ENCODE results near the gene CDH4. TPM values are rescaled to one million over a fixed set of nuclear protein-coding genes. Genes with fewer than 3 reads are reported as not detected.

CDH4 gene
- total and polyA plus RNA-seq, 9 of the 15 experiments (the other 6 are each of a cell fraction or from before 2014, with no cell fraction given) = 0.04 TPM; not detected in 8

DNA sequence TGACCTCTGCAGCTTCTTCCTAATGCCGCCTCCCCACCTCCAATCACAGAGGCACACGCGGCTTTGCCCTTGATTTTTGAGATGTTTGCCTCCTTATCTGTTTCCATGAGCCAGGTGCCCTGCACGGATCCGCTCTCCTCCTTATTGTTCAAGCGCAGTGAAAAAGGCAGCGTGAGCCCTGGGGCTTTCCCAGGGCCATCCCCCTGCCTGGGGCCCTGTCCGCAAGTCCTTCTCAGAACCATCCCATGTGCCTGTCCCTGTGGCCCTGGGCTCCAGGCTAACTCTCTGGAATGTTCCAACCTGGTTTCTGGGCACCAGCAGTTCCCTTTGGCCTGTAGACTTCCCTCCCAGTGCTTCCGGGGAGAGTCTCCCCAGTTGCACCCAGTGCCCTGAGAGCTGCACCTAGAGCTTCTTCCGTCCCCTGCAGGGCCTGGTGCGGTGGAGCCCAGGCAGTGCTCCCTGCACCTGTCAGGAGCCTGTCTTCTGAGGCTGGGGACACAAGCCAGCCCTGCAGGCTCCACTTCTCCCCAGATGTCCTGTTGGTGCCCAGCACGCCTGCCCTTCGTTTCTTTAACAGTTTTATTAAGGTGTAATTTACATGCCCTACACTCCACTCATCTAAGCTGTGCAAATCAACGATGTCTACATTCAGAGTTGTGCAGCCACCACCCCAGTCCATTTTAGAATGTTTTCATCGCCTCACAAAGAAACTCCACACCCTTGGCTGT, 330.3 kb downstream of the CDH4 start:
- H3K9me1 ChIP-seq (ENCODE audit: control insufficient read depth, insufficient read depth, low read length) = no peaks in the 10 kb centered on the region
- H3K4me3 ChIP-seq = no peak overlapping the region
- H3K4me1 ChIP-seq (replicated peaks in 1 of 2; ENCODE audit: control insufficient read depth in 2 of 2, insufficient read depth in 2 of 2, low read length in 2 of 2) = peaks cover 0 to 5% of the 10 kb centered on the region in 2 experiments; a peak in 1 of 5 replicates
- H2AFZ ChIP-seq (ENCODE audit: low read depth, low read length) = no peak overlapping the region
- DNase-seq (ENCODE audit: extremely low read depth in 1 of 4, low spot score in 3 of 4) (no peak), ATAC-seq (no peak), FAIRE-seq (no peak)
- no peak overlapping the region for H3K4me2 ChIP-seq (ENCODE audit: insufficient read depth, low read length)
- no peaks in the 10 kb centered on the region for H3K9me3 ChIP-seq (replicated peaks; ENCODE audit: control insufficient read depth, insufficient read depth, low read depth, low read length)
- no TSS peak for BruUV-seq (replicated peaks)
- no peaks in the 10 kb centered on the region for H4K20me1 ChIP-seq (replicated peaks; ENCODE audit: control insufficient read depth, insufficient read depth, low read length)
- POLR2A ChIA-PET = interaction anchor here (0.6 to 1.1 kb wide), 2 partner anchors 17 to 212 kb away, joined by 3 read pairs; no protein-coding TSS in a partner anchor
- 1% methylated on average over 14 of the region's 15 CpGs for WGBS (ENCODE audit: insufficient coverage, low coverage, missing lambda C conversion rate)
- H3K27ac ChIP-seq (ENCODE audit: extremely low read depth, low read depth, low read length) = no peak overlapping the region
- no peaks in the 10 kb centered on the region for H3K36me3 ChIP-seq (ENCODE audit: control insufficient read depth, insufficient read depth, low read length)
- CTCF ChIA-PET (ENCODE audit: low intra/inter-chr PET ratio) = no interaction called here
- H3K27me3 ChIP-seq (ENCODE audit: control insufficient read depth in 2 of 2, insufficient read depth in 2 of 2, low read length in 2 of 2) = peaks cover 6 to 29% of the 10 kb centered on the region in 2 experiments; a peak in 3 of 5 replicates
- H3K9ac ChIP-seq (ENCODE audit: insufficient read depth in 1 of 2, low read depth in 2 of 2, low read length in 2 of 2) = no peak overlapping the region; a peak in 1 of 4 replicates
- TF ChIP-seq EHMT2 (IDR thresholded peaks at IDR 0.05) = no peak
- TF ChIP-seq KAT2B (IDR thresholded peaks at IDR 0.05; ENCODE audit: low read depth, low read length) = no peak
- no peak for TF ChIP-seq POLR2AphosphoS2 (IDR thresholded peaks at IDR 0.05; ENCODE audit: low read length)
- no peaks in the 10 kb centered on the region for H3K79me2 ChIP-seq (ENCODE audit: control insufficient read depth, insufficient read depth, low read length)
- in situ Hi-C loops (cut with MboI) (no loop called here), intact Hi-C loops (cut with micrococcal nuclease) (no loop called here)

DNA sequence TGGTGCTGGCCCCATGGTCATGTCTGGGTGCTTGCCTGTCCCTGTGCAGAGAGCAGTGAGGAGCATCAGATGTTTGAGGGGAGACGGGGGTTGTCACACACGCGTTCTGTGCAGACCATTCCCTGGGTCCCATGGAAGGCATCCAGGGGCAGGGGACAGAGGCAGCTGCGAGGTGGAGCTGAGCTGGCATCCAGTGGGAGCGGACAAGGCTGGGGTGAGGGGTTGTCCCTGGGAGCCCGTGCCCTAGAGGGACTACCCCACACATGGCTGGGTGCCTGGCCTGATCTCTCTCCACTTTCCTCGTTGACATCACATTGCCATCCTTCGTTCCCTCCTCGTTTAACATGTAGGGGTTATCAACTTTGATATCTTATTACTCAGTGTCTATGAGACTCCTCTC, 331.3 kb downstream of the CDH4 start:
- peaks cover 6 to 37% of the 10 kb centered on the region in 2 experiments; a peak in 3 of 5 replicates for H3K27me3 ChIP-seq (ENCODE audit: control insufficient read depth in 2 of 2, insufficient read depth in 2 of 2, low read length in 2 of 2)

More for the DNA sequence above, 331.3 kb downstream of the CDH4 start:
- H3K9me1 ChIP-seq (ENCODE audit: control insufficient read depth, insufficient read depth, low read length) = no peaks in the 10 kb centered on the region
- BruUV-seq (replicated peaks) = no TSS peak
- no peak for DNase-seq (ENCODE audit: extremely low read depth in 1 of 4, low spot score in 3 of 4)
- no peak for ATAC-seq
- no peaks in the 10 kb centered on the region for H4K20me1 ChIP-seq (replicated peaks; ENCODE audit: control insufficient read depth, insufficient read depth, low read length)
- no peak overlapping the region for H3K9ac ChIP-seq (ENCODE audit: insufficient read depth in 1 of 2, low read depth in 2 of 2, low read length in 2 of 2)
- ChIA-PET CTCF (ENCODE audit: low intra/inter-chr PET ratio) (no interaction called here), POLR2A (no interaction called here)
- H3K79me2 ChIP-seq (ENCODE audit: control insufficient read depth, insufficient read depth, low read length) = no peaks in the 10 kb centered on the region
- intact Hi-C loops (cut with micrococcal nuclease) (no loop called here), in situ Hi-C loops (cut with MboI) (no loop called here)
- peaks cover 0 to 5% of the 10 kb centered on the region in 2 experiments; a peak in 1 of 5 replicates for H3K4me1 ChIP-seq (replicated peaks in 1 of 2; ENCODE audit: control insufficient read depth in 2 of 2, insufficient read depth in 2 of 2, low read length in 2 of 2)
- no peak overlapping the region for H2AFZ ChIP-seq (ENCODE audit: low read depth, low read length)
- no peak overlapping the region for H3K4me3 ChIP-seq
- H3K4me2 ChIP-seq (ENCODE audit: insufficient read depth, low read length) = no peak overlapping the region
- 0% methylated on average over 8 of the region's 9 CpGs for whole genome bisulfite sequencing (ENCODE audit: insufficient coverage, low coverage, missing lambda C conversion rate)
- no peaks in the 10 kb centered on the region for H3K36me3 ChIP-seq (ENCODE audit: control insufficient read depth, insufficient read depth, low read length)
- H3K27ac ChIP-seq (ENCODE audit: extremely low read depth, low read depth, low read length) = no peak overlapping the region
- no peak for FAIRE-seq
- TF ChIP-seq NR2F6 (CRISPR knock-in tag; IDR thresholded peaks at IDR 0.05) (no peak), POLR2H (tag; IDR thresholded peaks at IDR 0.05; ENCODE audit: low read depth) (no peak), ZNF146 (CRISPR knock-in tag; IDR thresholded peaks at IDR 0.05; ENCODE audit: unreplicated experiment) (no peak), MYBL2 (IDR thresholded peaks at IDR 0.05; ENCODE audit: low read depth) (no peak), MYBL2 (CRISPR knock-in tag; IDR thresholded peaks at IDR 0.05; ENCODE audit: borderline replicate concordance) (no peak), CBFA2T2 (conservative IDR thresholded peaks at IDR 0.05) (no peak), NCOA4 (IDR thresholded peaks at IDR 0.05; ENCODE audit: partially characterized antibody) (no peak), ZNF696 (CRISPR knock-in tag; conservative IDR thresholded peaks at IDR 0.05) (no peak)
- TF ChIP-seq, protein P1, sequence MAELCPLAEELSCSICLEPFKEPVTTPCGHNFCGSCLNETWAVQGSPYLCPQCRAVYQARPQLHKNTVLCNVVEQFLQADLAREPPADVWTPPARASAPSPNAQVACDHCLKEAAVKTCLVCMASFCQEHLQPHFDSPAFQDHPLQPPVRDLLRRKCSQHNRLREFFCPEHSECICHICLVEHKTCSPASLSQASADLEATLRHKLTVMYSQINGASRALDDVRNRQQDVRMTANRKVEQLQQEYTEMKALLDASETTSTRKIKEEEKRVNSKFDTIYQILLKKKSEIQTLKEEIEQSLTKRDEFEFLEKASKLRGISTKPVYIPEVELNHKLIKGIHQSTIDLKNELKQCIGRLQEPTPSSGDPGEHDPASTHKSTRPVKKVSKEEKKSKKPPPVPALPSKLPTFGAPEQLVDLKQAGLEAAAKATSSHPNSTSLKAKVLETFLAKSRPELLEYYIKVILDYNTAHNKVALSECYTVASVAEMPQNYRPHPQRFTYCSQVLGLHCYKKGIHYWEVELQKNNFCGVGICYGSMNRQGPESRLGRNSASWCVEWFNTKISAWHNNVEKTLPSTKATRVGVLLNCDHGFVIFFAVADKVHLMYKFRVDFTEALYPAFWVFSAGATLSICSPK (IDR thresholded peaks at IDR 0.05; ENCODE audit: borderline replicate concordance) = no peak
- no peaks in the 10 kb centered on the region for H3K9me3 ChIP-seq (replicated peaks; ENCODE audit: control insufficient read depth, insufficient read depth, low read depth, low read length)
